Measurements from ENCODE around the gene RNF151.

- TF ChIP-seq, protein P1, sequence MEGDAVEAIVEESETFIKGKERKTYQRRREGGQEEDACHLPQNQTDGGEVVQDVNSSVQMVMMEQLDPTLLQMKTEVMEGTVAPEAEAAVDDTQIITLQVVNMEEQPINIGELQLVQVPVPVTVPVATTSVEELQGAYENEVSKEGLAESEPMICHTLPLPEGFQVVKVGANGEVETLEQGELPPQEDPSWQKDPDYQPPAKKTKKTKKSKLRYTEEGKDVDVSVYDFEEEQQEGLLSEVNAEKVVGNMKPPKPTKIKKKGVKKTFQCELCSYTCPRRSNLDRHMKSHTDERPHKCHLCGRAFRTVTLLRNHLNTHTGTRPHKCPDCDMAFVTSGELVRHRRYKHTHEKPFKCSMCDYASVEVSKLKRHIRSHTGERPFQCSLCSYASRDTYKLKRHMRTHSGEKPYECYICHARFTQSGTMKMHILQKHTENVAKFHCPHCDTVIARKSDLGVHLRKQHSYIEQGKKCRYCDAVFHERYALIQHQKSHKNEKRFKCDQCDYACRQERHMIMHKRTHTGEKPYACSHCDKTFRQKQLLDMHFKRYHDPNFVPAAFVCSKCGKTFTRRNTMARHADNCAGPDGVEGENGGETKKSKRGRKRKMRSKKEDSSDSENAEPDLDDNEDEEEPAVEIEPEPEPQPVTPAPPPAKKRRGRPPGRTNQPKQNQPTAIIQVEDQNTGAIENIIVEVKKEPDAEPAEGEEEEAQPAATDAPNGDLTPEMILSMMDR (IDR thresholded peaks at IDR 0.05): no peak
- TF ChIP-seq ZFX (IDR thresholded peaks at IDR 0.05; ENCODE audit: borderline replicate concordance): no peak
Measured at GRCh38 chr16:2008009-2008526, 41.4 kb downstream of the RNF151 start.
